WTC11 (cell line): ENCODE data around the gene EGFR. TPM values are rescaled to one million over a fixed set of nuclear protein-coding genes. Genes with fewer than 3 reads are reported as not detected.

Source experiments
- ATAC-seq: fragments of 200-7000 bp; cut with Tn5 transposase; 2 replicates; pipeline ENCODE4 v1.10.0; 2021; ENCODE audit warnings: mild to moderate bottlenecking, moderate library complexity
- CTCF ChIA-PET: fragments of 300-600 bp; sonication (Branson Sonifier 250); formaldehyde crosslinking; loops from one replicate; lab custom pipeline; 2021; ENCODE audit warnings: antibody characterized with exemption; lab: Charles Lee
- POLR2A ChIA-PET: fragments of 350-600 bp; sonication (Branson Sonifier 250); formaldehyde crosslinking; loops from one replicate; lab custom pipeline; 2021; ENCODE audit warnings: antibody characterized with exemption; lab: Charles Lee
- DNase-seq: peaks from one replicate; pipeline ENCODE4 v3.0.0; 2021; ENCODE audit warnings: low spot score
- H3K27ac Mint-ChIP-seq: 2 replicates; pipeline ENCODE4 v1.8.0; 2021; ENCODE audit warnings: mixed read lengths
- H3K27me3 Mint-ChIP-seq: 2 replicates; pipeline ENCODE4 v1.8.0; 2021; ENCODE audit warnings: low read depth, mild to moderate bottlenecking, moderate library complexity, mixed read lengths
- H3K36me3 Mint-ChIP-seq: 2 replicates; pipeline ENCODE4 v1.8.0; 2021; ENCODE audit warnings: mixed read lengths
- H3K4me1 Mint-ChIP-seq: 2 replicates; pipeline ENCODE4 v1.8.0; 2022; ENCODE audit warnings: mixed read lengths
- H3K4me3 Mint-ChIP-seq: 2 replicates; pipeline ENCODE4 v1.8.0; 2021; ENCODE audit warnings: mild to moderate bottlenecking, moderate library complexity, mixed read lengths
- H3K9me3 Mint-ChIP-seq: 2 replicates; pipeline ENCODE4 v1.8.0; 2021; ENCODE audit warnings: mixed read lengths
- AFF4 ChIP-seq: sonication (generic); formaldehyde crosslinking; IDR thresholded peaks from 2 replicates; pipeline ENCODE4 v1.8.1; 2023; ENCODE audit warnings: mild to moderate bottlenecking, missing genetic modification reagents, borderline replicate concordance
- ATF3 ChIP-seq: sonication (generic); formaldehyde crosslinking; conservative IDR thresholded peaks from 2 replicates; pipeline ENCODE4 v1.8.1; 2022; ENCODE audit warnings: mild to moderate bottlenecking, missing genetic modification reagents
- CDX4 ChIP-seq: fragments of 250-450 bp; sonication (Bioruptor Pico); IDR thresholded peaks from 2 replicates; pipeline ENCODE4 v1.9.0; 2021; ENCODE audit warnings: moderate library complexity, mild to moderate bottlenecking, inconsistent platforms, borderline replicate concordance
- E2F5 ChIP-seq: sonication (generic); formaldehyde crosslinking; IDR thresholded peaks from 2 replicates; pipeline ENCODE4 v1.8.1; 2022; ENCODE audit warnings: mild to moderate bottlenecking, moderate library complexity, missing genetic modification reagents
- GABPB1 ChIP-seq: sonication (generic); formaldehyde crosslinking; IDR thresholded peaks from 2 replicates; pipeline ENCODE4 v1.8.1; 2023; ENCODE audit warnings: mild to moderate bottlenecking, missing genetic modification reagents
- HMGA2 ChIP-seq: fragments of 250-450 bp; sonication (Bioruptor Pico); IDR thresholded peaks from 2 replicates; pipeline ENCODE4 v1.4.0; 2021; ENCODE audit warnings: mild to moderate bottlenecking, moderate library complexity
- MAX ChIP-seq: sonication (generic); formaldehyde crosslinking; IDR thresholded peaks from 2 replicates; pipeline ENCODE4 v1.8.0; 2022; ENCODE audit warnings: mild to moderate bottlenecking, missing genetic modification reagents
- NR3C1 ChIP-seq: sonication (generic); formaldehyde crosslinking; conservative IDR thresholded peaks from 2 replicates; pipeline ENCODE4 v1.8.1; 2023; ENCODE audit warnings: low read depth, mild to moderate bottlenecking, missing genetic modification reagents
- PRRX2 ChIP-seq: fragments of 250-450 bp; sonication (Bioruptor Pico); IDR thresholded peaks from 2 replicates; pipeline ENCODE4 v1.8.0; 2021; ENCODE audit warnings: mild to moderate bottlenecking
- SP1 ChIP-seq: sonication (generic); formaldehyde crosslinking; conservative IDR thresholded peaks from 2 replicates; pipeline ENCODE4 v1.8.1; 2022; ENCODE audit warnings: missing genetic modification reagents
- STAT6 ChIP-seq: sonication (generic); formaldehyde crosslinking; conservative IDR thresholded peaks from 2 replicates; pipeline ENCODE4 v1.8.1; 2023; ENCODE audit warnings: mild to moderate bottlenecking, low read depth, missing genetic modification reagents, moderate library complexity
- TEAD1 ChIP-seq: sonication (generic); formaldehyde crosslinking; IDR thresholded peaks from 2 replicates; pipeline ENCODE4 v1.8.0; 2022; ENCODE audit warnings: mild to moderate bottlenecking, missing genetic modification reagents
- USF2 ChIP-seq: sonication (generic); formaldehyde crosslinking; IDR thresholded peaks from 2 replicates; pipeline ENCODE4 v1.8.1; 2023; ENCODE audit warnings: mild to moderate bottlenecking, missing genetic modification reagents, moderate library complexity
- ZBTB43 ChIP-seq: sonication (generic); formaldehyde crosslinking; IDR thresholded peaks from 2 replicates; pipeline ENCODE4 v1.8.1; 2023; ENCODE audit warnings: mild to moderate bottlenecking, missing genetic modification reagents
- ZNF317 ChIP-seq: sonication (generic); formaldehyde crosslinking; IDR thresholded peaks from 2 replicates; pipeline ENCODE4 v1.8.1; 2023; ENCODE audit warnings: low read depth, mild to moderate bottlenecking, moderate library complexity, missing genetic modification reagents, borderline replicate concordance
- ZNF396 ChIP-seq: fragments of 250-450 bp; sonication (Bioruptor Pico); IDR thresholded peaks from 2 replicates; pipeline ENCODE4 v1.8.0; 2021; ENCODE audit warnings: mild to moderate bottlenecking, moderate library complexity, borderline replicate concordance
- ZNF671 ChIP-seq: fragments of 250-450 bp; sonication (Bioruptor Pico); IDR thresholded peaks from 2 replicates; pipeline ENCODE4 v1.8.0; 2021; ENCODE audit warnings: mild to moderate bottlenecking
- ZSCAN18 ChIP-seq: fragments of 250-450 bp; sonication (Bioruptor Pico); IDR thresholded peaks from 2 replicates; pipeline ENCODE4 v2.1.2; 2022; ENCODE audit warnings: mild to moderate bottlenecking, moderate library complexity
- total RNA-seq: library from RNA; stranded (reverse); gene quantifications from 3 replicates; pipeline ENCODE4 v1.2.3, GENCODE V29; 2021

The EGFR gene
- total RNA-seq, 1 experiment from 2014 or later: 5.9 TPM

GRCh38 chr7:55210176-55210575 lies 191.4 kb downstream of the EGFR start:
- Mint-ChIP-seq H3K27ac (no peak overlapping the region), H3K27me3 (no peaks in the 10 kb centered on the region), H3K9me3 (no peaks in the 10 kb centered on the region), H3K4me1 (peaks cover 18% of the 10 kb centered on the region), H3K4me3 (no peak overlapping the region)
- no peak for DNase-seq
- ATAC-seq: no peak
- ChIA-PET CTCF (interaction anchor here (0.6 to 6.5 kb wide), 4 partner anchors 40 to 67 kb away, joined by 3 to 36 read pairs (median 6); no protein-coding TSS in a partner anchor), POLR2A (no interaction called here)
- TF ChIP-seq PRRX2 (CRISPR knock-in tag) (no peak), AFF4 (no peak), ZNF396 (no peak), HMGA2 (CRISPR knock-in tag) (no peak), ZSCAN18 (CRISPR knock-in tag) (no peak), USF2 (CRISPR knock-in tag) (no peak), GABPB1 (no peak), ATF3 (CRISPR knock-in tag) (no peak), CDX4 (CRISPR knock-in tag) (no peak), ZNF317 (CRISPR knock-in tag) (no peak), SP1 (CRISPR knock-in tag) (no peak), E2F5 (CRISPR knock-in tag) (no peak), ZBTB43 (no peak), NR3C1 (CRISPR knock-in tag) (no peak), TEAD1 (CRISPR knock-in tag) (no peak), ZNF671 (no peak), MAX (CRISPR knock-in tag) (no peak), STAT6 (no peak)
- TF ChIP-seq, all 79 proteins: peak for 0
- H3K36me3 Mint-ChIP-seq: peaks cover 3% of the 10 kb centered on the region; the same call in 1 of the 2 replicates
